ENCODE results near the gene OOSP4B. TPM values are rescaled to one million over a fixed set of nuclear protein-coding genes. Genes with fewer than 3 reads are reported as not detected.

OOSP4B gene
- total RNA-seq, 2 experiments from 2014 or later, result not detected

DNA sequence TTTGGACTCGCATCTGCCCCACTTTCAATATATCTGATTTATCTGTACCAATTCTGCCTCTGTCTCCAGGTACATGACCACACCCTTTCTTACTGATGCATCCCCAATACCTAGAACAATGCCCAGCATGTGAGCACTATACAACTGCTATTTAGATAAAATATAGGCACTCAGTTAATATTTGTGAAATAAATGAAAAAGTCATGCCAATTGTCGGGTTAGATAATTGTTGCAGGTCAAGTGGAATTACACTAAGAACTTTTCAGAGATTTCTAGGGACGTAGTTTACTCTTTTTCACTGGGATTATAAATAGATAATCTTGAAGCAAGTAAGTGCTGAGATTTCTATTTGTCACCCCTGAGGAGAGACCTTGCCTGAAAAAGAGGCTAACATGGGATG is 32.6 kb upstream of the OOSP4B start:
- DNase-seq, result no peak
- ChIA-PET POLR2A (no interaction called here), CTCF (no interaction called here)
- Histone ChIP-seq H3K27me3 (ENCODE audit: control insufficient read depth in 1 of 2, insufficient read depth in 2 of 2, low read length in 2 of 2) (peaks cover 0 to 3% of the 10 kb centered on the region in 2 experiments), H3K4me1 (ENCODE audit: insufficient read depth, low read length) (no peaks in the 10 kb centered on the region), H3K9me3 (ENCODE audit: control insufficient read depth in 1 of 2, insufficient read depth in 1 of 2, low read length in 2 of 2) (no peaks in the 10 kb centered on the region), H3K36me3 (ENCODE audit: insufficient read depth, low read length) (no peaks in the 10 kb centered on the region), H3K4me3 (ENCODE audit: low read length) (no peak overlapping the region), H3K27ac (ENCODE audit: low read depth in 1 of 2, low read length in 2 of 2) (no peak overlapping the region)
- TF ChIP-seq, protein P1, sequence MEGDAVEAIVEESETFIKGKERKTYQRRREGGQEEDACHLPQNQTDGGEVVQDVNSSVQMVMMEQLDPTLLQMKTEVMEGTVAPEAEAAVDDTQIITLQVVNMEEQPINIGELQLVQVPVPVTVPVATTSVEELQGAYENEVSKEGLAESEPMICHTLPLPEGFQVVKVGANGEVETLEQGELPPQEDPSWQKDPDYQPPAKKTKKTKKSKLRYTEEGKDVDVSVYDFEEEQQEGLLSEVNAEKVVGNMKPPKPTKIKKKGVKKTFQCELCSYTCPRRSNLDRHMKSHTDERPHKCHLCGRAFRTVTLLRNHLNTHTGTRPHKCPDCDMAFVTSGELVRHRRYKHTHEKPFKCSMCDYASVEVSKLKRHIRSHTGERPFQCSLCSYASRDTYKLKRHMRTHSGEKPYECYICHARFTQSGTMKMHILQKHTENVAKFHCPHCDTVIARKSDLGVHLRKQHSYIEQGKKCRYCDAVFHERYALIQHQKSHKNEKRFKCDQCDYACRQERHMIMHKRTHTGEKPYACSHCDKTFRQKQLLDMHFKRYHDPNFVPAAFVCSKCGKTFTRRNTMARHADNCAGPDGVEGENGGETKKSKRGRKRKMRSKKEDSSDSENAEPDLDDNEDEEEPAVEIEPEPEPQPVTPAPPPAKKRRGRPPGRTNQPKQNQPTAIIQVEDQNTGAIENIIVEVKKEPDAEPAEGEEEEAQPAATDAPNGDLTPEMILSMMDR (IDR thresholded peaks at IDR 0.05), result no peak
- intact Hi-C loops (cut with DNase I, micrococcal nuclease), result loop anchor here in 1 of 2 experiments (10.0 kb wide), 1 partner anchor 60 kb away; no protein-coding TSS in a partner anchor
- Mint-ChIP-seq H3K4me3 (no peak overlapping the region), H3K9me3 (peaks cover 1% of the 10 kb centered on the region), H3K27me3 (peaks cover 6% of the 10 kb centered on the region), H3K4me1 (ENCODE audit: low read depth) (no peaks in the 10 kb centered on the region), H3K36me3 (ENCODE audit: low read depth) (no peaks in the 10 kb centered on the region), H3K27ac (no peak overlapping the region)
- ATAC-seq (ENCODE audit: poor library complexity), result no peak

DNA sequence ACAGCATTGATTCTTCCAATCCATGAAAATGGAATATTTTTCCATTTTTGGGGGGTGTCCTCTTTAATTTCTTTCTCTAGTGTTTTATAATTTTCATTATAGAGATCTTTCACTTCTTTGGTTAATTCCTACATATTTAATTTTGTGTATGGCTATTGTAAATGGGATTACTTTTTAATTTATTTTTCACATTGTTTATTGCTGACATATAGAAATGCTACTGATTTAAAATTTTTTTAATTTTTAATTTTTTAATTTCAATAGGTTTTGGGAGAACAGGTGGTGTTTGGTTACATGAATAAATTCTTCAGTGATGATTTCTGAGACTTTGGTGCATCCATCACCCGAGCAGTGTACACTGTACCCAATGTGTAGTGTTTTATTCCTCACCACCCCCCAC is 26.6 kb upstream of the OOSP4B start:
- DNase-seq (no peak), ATAC-seq (ENCODE audit: poor library complexity) (no peak)
- no peak overlapping the region for H3K4me3 ChIP-seq (ENCODE audit: low read length)
- Mint-ChIP-seq H3K27ac (no peak overlapping the region), H3K4me3 (no peak overlapping the region), H3K9me3 (peaks cover 5% of the 10 kb centered on the region), H3K4me1 (ENCODE audit: low read depth) (no peaks in the 10 kb centered on the region), H3K36me3 (ENCODE audit: low read depth) (no peaks in the 10 kb centered on the region), H3K27me3 (peaks cover 33% of the 10 kb centered on the region)
- intact Hi-C loops (cut with DNase I, micrococcal nuclease), result no loop called here
- no peaks in the 10 kb centered on the region for H3K9me3 ChIP-seq (ENCODE audit: control insufficient read depth in 1 of 2, insufficient read depth in 1 of 2, low read length in 2 of 2)
- H3K36me3 ChIP-seq (ENCODE audit: insufficient read depth, low read length), result no peaks in the 10 kb centered on the region
- ChIA-PET POLR2A (no interaction called here), CTCF (no interaction called here)
- H3K27me3 ChIP-seq (ENCODE audit: control insufficient read depth in 1 of 2, insufficient read depth in 2 of 2, low read length in 2 of 2), result peaks cover 0 to 8% of the 10 kb centered on the region in 2 experiments
- H3K4me1 ChIP-seq (ENCODE audit: insufficient read depth, low read length), result no peaks in the 10 kb centered on the region
- no peak overlapping the region for H3K27ac ChIP-seq (ENCODE audit: low read depth in 1 of 2, low read length in 2 of 2)
- TF ChIP-seq, protein P1 (IDR thresholded peaks at IDR 0.05), result no peak

DNA sequence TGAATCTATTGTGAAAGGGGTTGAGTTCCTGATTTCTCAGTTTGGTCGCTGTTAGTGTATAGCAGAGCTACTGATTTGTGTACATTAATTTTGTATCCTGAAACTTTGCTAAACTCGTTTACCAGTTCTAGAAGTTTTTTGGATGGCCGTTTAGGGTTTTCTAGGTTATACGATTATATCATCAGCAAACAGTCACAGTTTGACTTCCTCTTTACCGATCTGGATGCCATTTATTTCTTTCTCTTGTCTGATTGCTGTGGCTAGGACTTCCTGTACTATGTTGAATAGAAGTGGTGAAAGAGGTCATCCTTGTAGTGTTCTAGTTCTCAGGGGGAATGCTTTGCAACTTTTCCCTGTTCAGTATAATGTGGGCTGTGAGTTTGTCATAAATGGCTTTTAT is 24.6 kb upstream of the OOSP4B start:
- H3K36me3 Mint-ChIP-seq (ENCODE audit: low read depth), result no peaks in the 10 kb centered on the region
- Histone ChIP-seq H3K27ac (ENCODE audit: low read depth in 1 of 2, low read length in 2 of 2) (no peak overlapping the region), H3K27me3 (ENCODE audit: control insufficient read depth in 1 of 2, insufficient read depth in 2 of 2, low read length in 2 of 2) (peaks cover 0 to 8% of the 10 kb centered on the region in 2 experiments), H3K36me3 (ENCODE audit: insufficient read depth, low read length) (no peaks in the 10 kb centered on the region), H3K4me3 (ENCODE audit: low read length) (no peak overlapping the region), H3K4me1 (ENCODE audit: insufficient read depth, low read length) (no peaks in the 10 kb centered on the region), H3K9me3 (ENCODE audit: control insufficient read depth in 1 of 2, insufficient read depth in 1 of 2, low read length in 2 of 2) (no peaks in the 10 kb centered on the region)
- no peak overlapping the region for H3K27ac Mint-ChIP-seq
- peaks cover 5% of the 10 kb centered on the region for H3K9me3 Mint-ChIP-seq
- ChIA-PET CTCF (no interaction called here), POLR2A (no interaction called here)
- TF ChIP-seq, protein P1 (IDR thresholded peaks at IDR 0.05), result no peak
- ATAC-seq (ENCODE audit: poor library complexity), result no peak
- peaks cover 39% of the 10 kb centered on the region for H3K27me3 Mint-ChIP-seq
- intact Hi-C loops (cut with DNase I, micrococcal nuclease), result no loop called here
- H3K4me3 Mint-ChIP-seq, result no peak overlapping the region
- no peaks in the 10 kb centered on the region for H3K4me1 Mint-ChIP-seq (ENCODE audit: low read depth)
- DNase-seq, result no peak
